GM12865 (cell line): Measurements from ENCODE around the gene CST6.

ENCODE experiments used
- DNase-seq: peaks from one replicate; pipeline ENCODE4 v3.0.0; 2010; ENCODE audit warnings: low read depth
- H3K4me3 ChIP-seq: 2 replicates; pipeline ENCODE4 v1.5.1; 2011; ENCODE audit warnings: mild to moderate bottlenecking, low read depth, low read length, control low read depth
- TF ChIP-seq, protein P1 (sequence below): IDR thresholded peaks from 2 replicates; pipeline ENCODE4 v1.5.1; 2011; ENCODE audit warnings: low read length, control low read depth, low read depth, inconsistent platforms; ENCODE audit not compliant: insufficient read depth; ENCODE audit errors: missing control alignments

Gene CST6

GRCh38 chr11:65972116-65972515 lies 39.7 kb upstream of the CST6 start:
- TF ChIP-seq, protein P1, sequence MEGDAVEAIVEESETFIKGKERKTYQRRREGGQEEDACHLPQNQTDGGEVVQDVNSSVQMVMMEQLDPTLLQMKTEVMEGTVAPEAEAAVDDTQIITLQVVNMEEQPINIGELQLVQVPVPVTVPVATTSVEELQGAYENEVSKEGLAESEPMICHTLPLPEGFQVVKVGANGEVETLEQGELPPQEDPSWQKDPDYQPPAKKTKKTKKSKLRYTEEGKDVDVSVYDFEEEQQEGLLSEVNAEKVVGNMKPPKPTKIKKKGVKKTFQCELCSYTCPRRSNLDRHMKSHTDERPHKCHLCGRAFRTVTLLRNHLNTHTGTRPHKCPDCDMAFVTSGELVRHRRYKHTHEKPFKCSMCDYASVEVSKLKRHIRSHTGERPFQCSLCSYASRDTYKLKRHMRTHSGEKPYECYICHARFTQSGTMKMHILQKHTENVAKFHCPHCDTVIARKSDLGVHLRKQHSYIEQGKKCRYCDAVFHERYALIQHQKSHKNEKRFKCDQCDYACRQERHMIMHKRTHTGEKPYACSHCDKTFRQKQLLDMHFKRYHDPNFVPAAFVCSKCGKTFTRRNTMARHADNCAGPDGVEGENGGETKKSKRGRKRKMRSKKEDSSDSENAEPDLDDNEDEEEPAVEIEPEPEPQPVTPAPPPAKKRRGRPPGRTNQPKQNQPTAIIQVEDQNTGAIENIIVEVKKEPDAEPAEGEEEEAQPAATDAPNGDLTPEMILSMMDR, result no peak
- no peak overlapping the region for H3K4me3 ChIP-seq
- DNase-seq, result no peak

DNA sequence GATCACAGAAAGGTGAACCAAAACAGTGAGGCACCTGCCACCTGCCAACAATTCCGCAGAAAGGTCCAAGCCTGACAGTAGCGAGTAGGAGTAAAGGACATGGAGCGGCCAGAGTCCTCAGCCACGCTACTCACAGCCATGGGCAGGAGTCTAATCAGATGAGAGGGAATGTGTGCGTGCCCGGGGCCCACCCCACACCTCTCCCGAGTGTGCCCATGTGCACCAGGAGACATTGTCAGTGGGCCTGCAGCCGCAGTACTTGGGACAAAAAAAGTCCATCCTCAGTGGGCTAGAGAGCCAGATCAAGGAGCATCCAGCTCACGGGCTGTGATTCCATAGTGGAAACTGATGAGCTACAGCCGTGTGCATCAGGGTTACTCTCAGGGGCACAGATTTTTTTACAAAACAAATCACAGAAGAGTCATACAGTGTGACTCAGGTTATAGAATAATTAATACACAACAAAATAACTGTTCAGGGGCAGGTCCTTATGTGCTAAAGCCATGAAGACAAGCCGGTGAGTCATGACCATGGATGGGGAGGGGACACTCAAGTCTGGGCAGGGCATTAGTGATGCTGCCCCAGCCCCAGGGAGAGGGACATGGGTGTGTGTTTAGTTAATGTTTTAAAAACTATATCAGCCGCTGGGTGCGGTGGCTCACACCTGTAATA lies 38.2 kb upstream of the CST6 start:
- DNase-seq, result no peak
- H3K4me3 ChIP-seq, result no peak overlapping the region
- TF ChIP-seq, protein P1, result no peak

- TF ChIP-seq, protein P1, result no peak
- no peak overlapping the region for H3K4me3 ChIP-seq
Observed at GRCh38 chr11:65975771-65976170, 36.0 kb upstream of the CST6 start.

DNA sequence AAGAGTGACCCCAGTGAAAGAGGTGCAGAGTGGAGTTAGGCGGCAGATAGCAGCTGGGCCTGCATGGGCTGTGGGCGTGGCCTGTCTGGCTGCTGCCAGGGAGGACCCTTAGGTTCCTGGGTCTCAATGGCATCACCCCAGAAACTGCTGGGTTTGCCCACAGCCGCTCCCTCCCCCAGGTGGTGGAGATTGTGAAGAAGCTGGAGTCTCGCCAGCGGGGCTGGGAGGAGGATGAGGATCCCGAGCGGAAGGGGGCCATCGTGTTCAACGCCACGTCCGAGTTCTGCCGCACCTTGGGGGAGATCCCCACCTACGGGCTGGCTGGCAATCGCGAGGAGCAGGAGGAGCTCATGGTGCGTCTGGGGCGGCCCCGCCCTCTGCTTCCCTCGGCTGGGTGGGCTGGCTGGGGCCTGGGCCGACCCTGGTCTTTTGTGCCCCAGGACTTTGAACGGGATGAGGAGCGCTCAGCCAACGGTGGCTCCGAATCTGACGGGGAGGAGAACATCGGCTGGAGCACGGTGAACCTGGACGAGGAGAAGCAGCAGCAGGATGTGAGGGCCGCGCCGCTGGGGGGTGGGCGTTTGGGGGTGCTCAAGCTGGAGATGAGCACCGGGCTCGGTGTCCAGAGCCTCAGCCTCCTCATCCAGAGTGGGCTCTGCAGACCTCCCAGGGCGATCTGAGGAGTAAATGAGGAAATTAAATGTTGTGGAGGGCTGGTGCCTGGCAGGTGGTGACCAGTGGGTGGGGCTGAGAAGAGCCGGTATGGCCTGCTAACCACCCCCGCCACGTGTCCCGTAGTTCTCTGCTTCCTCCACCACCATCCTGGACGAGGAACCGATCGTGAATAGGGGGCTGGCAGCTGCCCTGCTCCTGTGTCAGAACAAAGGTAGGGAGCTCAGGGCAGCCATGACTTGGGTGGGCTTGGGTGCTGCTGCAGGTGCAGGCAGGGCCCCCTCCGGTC lies 35.3 kb upstream of the CST6 start:
- no peak overlapping the region for H3K4me3 ChIP-seq
- TF ChIP-seq, protein P1, result no peak
- DNase-seq, result no peak

More at GRCh38 chr11:65975771-65976170, 36.0 kb upstream of the CST6 start:
- DNase-seq, result no peak

DNA sequence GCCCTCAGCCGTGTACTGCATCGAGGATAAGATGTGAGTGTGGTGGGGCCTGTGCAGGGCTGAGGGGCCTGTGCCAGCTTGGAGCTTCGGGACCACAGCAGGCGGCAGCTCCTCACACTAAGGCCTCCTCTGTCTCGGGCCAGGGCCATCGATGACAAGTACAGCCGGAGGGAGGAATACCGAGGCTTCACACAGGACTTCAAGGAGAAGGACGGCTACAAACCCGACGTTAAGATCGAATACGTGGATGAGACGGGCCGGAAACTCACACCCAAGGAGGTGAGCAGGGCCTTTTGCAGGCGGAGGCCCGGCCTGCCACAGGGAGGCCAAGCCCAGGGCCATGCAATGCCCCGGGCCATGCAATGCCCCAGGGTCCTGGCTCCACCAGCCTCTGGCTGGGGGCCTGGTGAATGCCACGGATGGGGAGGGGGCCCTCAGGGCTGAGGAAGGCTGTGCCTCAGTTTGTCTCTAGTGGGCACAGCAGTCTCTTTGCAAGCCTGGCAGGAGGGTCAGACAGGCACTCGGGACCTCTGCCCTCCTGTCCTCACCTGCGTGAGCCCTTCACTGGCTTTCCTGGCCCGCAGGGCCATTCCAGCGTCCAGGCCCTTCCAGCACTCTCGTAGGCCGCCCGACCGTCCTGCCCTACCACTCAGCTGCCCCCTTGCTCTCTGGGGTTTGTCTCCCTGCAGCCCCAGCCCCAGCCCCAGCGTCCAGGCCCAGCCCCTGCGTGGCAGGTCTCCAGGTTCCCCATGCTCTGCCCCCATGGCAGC lies 34.0 kb upstream of the CST6 start:
- no peak overlapping the region for H3K4me3 ChIP-seq
- DNase-seq, result no peak
- TF ChIP-seq, protein P1, result no peak

DNA sequence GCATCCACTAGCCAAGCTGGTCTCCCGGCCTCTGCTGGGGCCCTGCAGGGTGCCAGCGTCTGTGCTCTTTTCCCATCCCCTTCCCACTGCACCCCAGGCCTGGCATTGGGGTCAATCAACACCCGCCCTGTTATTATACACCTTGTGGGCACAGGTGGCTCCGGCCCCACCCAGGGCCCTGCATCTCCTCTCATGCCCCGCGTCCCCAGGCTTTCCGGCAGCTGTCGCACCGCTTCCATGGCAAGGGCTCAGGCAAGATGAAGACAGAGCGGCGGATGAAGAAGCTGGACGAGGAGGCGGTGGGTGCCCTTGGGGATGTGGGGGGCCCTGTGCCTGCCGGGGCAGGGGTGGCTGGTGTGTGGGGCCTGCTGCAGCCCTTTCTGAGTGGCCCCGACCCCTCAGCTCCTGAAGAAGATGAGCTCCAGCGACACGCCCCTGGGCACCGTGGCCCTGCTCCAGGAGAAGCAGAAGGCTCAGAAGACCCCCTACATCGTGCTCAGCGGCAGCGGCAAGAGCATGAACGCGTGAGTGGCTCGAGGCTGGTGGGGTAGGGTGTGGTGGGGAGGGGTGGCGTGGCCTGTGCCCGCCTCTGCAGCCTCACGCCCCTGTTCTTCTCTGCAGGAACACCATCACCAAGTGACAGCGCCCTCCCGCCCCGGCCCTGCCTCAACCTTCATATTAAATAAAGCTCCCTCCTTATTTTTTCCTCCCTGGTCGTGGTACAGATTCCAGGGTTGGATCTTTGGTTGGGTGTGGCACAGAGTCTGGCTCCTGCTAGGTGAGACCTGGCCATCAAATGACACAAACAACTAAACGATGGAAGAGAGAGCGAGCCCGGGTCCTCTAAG lies 33.2 kb upstream of the CST6 start:
- TF ChIP-seq, protein P1, result no peak
- no peak for DNase-seq
- H3K4me3 ChIP-seq, result no peak overlapping the region
